Activated naive CD4-positive, alpha-beta T cell treated with anti-CD3 and anti-CD28 coated beads for 36 hours (primary cell): Measurements from ENCODE around the gene CTAG1B. TPM values are rescaled to one million over a fixed set of nuclear protein-coding genes. Genes with fewer than 3 reads are reported as not detected.
"Not testable (repeated sequence)": the region's sequence is repeated elsewhere in the genome, so short reads cannot be mapped to it uniquely, and the experiment has no call there.

Source experiments
- CTCF ChIA-PET: fragments of 350-600 bp; sonication (Branson Sonifier 250); formaldehyde crosslinking; loops from one replicate; lab custom pipeline; 2021; ENCODE audit warnings: antibody characterized with exemption; lab: Charles Lee
- DNase-seq: peaks from one replicate; pipeline ENCODE4 v3.0.0-alpha.2; 2020
- H3K27ac Mint-ChIP-seq: one replicate; pipeline ENCODE4 v1.8.0; 2021; ENCODE audit warnings: mild to moderate bottlenecking, mixed read lengths
- H3K27me3 Mint-ChIP-seq: one replicate; pipeline ENCODE4 v1.8.0; 2021; ENCODE audit warnings: low read depth, mixed read lengths
- H3K36me3 Mint-ChIP-seq: one replicate; pipeline ENCODE4 v1.8.0; 2021; ENCODE audit warnings: low read depth, mixed read lengths
- H3K4me1 Mint-ChIP-seq: one replicate; pipeline ENCODE4 v1.8.0; 2021; ENCODE audit warnings: low read depth, mixed read lengths
- H3K4me3 Mint-ChIP-seq: one replicate; pipeline ENCODE4 v1.8.0; 2021; ENCODE audit warnings: mild to moderate bottlenecking, moderate library complexity, mixed read lengths
- H3K9me3 Mint-ChIP-seq: one replicate; pipeline ENCODE4 v1.8.0; 2021; ENCODE audit warnings: mixed read lengths
- intact Hi-C: fragments of 100-400 bp; cut with micrococcal nuclease; formaldehyde crosslinking; loops from one replicate; pipeline ENCODE4 v1.15.1; 2023
- total RNA-seq, 2 experiments: library from RNA; stranded (reverse); gene quantifications; one replicate each; pipeline ENCODE4 v1.2.3, GENCODE V29; 2021

Gene CTAG1B
- total RNA-seq, 2 experiments from 2014 or later: not detected

DNA sequence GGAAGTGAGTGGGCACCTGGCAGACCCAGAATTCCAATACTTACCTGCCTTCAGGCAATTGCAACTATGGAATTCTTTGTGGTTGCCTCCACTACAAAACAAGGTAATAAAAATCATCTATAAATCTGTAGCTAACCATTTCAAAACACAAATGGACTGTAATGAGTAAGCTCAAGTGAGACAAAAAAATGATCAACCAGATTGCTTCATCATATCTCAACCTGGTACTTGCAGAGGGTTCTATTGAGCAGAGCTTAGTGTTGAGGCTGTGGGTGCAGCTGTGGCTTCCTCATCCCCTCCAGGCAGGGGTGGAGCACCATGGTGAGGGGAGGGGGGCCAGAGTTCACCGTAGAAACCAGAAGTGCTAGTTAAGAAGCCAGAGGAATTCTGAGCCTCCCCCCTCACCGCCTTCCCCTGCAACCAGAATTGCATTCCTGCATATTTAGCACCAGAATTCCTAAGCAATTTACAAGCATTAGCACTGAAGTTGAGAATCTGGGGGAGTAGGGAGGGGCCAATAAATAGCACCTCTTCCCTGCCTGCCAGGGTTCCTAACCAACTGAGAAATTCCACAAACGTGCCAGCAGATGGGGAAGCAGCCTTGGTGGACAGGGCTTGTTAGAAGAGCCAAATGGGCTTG lies 22.7 kb downstream of the CTAG1B start:
- intact Hi-C loops: no loop called here
- H3K9me3 Mint-ChIP-seq: no peaks in the 10 kb centered on the region
- CTCF ChIA-PET: no interaction called here
- no peaks in the 10 kb centered on the region for H3K36me3 Mint-ChIP-seq
- no peak overlapping the region for H3K27ac Mint-ChIP-seq
- no peak overlapping the region for H3K4me3 Mint-ChIP-seq
- no peak for DNase-seq
- no peaks in the 10 kb centered on the region for H3K27me3 Mint-ChIP-seq
- peaks cover 2% of the 10 kb centered on the region for H3K4me1 Mint-ChIP-seq

DNA sequence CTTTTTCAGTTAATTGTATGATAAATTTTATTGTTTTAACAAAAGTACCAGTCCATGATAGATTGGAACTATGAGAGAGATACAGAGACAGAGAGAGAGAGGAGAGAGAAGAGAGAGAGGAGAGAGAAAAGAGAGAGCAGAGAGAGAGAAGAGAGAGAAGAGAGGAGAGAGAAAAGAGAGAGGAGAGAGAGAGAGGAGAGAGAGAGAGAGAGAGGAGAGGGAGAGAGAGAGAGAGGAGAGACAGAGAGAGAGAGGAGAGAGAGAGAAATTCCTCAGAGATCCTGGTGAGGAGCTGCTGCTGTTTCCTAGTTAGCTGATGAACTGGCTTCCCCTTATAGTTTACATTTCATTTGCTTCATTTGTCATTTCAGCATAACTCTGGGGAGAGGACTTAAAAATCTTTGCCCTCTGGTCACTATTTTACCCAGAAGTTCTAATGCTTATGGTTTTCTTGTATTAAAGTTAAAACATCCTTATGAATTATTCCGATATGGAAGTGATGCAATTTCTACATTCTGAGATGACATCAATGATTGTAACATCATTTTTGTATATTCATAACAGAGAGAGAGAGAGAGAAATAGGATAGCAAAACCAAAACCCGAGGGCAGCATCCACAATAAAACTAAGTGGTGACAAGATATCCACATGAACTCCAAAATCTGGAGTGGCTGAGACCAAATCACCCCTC lies 23.4 kb downstream of the CTAG1B start:
- DNase-seq: no peak
- intact Hi-C loops: no loop called here
- CTCF ChIA-PET: no interaction called here
- Mint-ChIP-seq H3K27me3 (no peaks in the 10 kb centered on the region), H3K4me1 (peaks cover 2% of the 10 kb centered on the region), H3K4me3 (no peak overlapping the region), H3K9me3 (no peaks in the 10 kb centered on the region), H3K27ac (no peak overlapping the region), H3K36me3 (no peaks in the 10 kb centered on the region)

DNA sequence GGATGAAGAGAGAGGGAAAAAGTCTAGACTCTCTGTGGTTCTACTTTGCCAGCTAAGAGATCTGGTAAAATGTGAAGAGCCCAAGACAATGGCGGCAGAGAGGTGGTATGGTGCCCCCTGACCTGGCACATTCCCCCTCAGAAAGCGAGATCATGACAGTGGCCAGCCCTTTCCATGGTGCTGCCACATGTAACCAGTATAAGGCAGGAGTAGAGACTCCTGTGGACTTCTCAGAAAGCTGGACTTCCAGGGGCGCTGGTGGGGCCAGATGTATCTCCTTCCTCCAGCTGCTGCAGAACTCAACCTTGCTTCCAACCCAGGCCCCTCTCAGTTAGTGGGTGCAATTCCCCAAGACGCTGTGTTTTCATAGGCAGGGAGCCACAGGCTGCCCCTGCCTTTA lies 24.6 kb downstream of the CTAG1B start:
- no peaks in the 10 kb centered on the region for H3K27me3 Mint-ChIP-seq
- CTCF ChIA-PET: no interaction called here
- no peaks in the 10 kb centered on the region for H3K36me3 Mint-ChIP-seq
- no peaks in the 10 kb centered on the region for H3K9me3 Mint-ChIP-seq
- no peak for DNase-seq
- H3K4me1 Mint-ChIP-seq: no peaks in the 10 kb centered on the region
- no peak overlapping the region for H3K4me3 Mint-ChIP-seq
- intact Hi-C loops: no loop called here
- no peak overlapping the region for H3K27ac Mint-ChIP-seq

DNA sequence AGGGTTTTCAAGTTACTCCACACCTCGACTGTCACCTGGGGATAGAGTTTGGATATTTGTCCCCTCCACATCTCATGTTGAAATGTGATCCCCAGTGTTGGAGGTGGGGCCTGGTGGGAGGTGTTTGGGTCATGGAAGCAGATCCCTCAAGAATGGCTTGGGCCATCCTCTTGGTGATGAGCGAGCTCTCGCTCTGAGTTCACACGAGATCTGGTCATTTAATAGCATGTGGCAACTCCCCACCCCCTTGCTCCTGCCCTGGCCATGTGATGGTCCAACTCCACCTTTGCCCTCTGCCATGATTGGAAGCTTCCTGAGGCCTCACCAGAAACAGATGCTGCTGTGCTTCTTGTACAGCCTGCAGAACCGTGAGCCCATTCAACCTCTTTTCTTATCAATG lies 25.9 kb downstream of the CTAG1B start:
- Mint-ChIP-seq H3K27me3 (no peaks in the 10 kb centered on the region), H3K36me3 (no peaks in the 10 kb centered on the region), H3K4me3 (no peak overlapping the region), H3K4me1 (no peaks in the 10 kb centered on the region), H3K27ac (no peak overlapping the region), H3K9me3 (no peaks in the 10 kb centered on the region)
- CTCF ChIA-PET: no interaction called here
- no peak for DNase-seq
- intact Hi-C loops: no loop called here

DNA sequence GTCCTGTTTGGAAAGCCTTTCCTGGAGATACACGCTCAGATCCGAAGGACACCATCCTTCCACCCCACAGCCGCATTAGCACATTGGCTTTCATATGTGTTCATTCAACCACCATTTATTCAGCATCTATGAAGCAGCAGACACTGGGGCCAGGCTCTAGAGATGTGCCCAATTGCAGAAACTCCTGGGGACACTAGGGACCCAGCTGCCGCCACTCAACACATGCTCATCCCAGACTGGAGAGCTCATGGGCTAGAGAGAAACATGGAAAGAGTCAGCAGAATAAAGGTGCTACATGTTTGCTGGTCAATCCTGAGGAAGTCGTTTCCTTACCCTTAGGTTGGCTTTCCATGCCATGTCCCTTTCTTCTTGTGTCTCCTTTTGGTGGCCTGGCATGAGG lies 26.6 kb downstream of the CTAG1B start:
- H3K4me3 Mint-ChIP-seq: no peak overlapping the region
- no peaks in the 10 kb centered on the region for H3K4me1 Mint-ChIP-seq
- DNase-seq: no peak
- no peaks in the 10 kb centered on the region for H3K36me3 Mint-ChIP-seq
- no peak overlapping the region for H3K27ac Mint-ChIP-seq
- intact Hi-C loops: no loop called here
- no peaks in the 10 kb centered on the region for H3K9me3 Mint-ChIP-seq
- CTCF ChIA-PET: no interaction called here
- H3K27me3 Mint-ChIP-seq: no peaks in the 10 kb centered on the region

DNA sequence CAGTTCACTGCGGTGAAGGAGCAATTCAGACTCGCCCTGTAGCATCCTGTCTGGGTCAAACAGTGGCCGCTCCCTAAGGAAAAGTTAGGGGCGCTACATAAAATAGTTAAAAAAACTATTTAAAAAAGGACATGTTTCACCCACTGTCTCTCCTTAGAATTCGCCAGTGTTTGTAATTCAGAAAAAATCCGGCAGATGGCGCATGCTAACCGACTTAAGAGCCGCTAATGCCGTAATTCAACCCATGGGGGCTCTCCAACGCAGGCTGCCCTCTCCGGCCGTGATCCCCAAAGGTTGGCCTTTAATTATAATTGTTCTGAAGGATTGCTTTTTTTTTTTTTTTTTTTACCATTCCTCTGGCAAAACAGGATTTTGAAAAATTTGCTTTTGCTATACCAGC lies 28.7 kb downstream of the CTAG1B start:
- H3K4me1 Mint-ChIP-seq, H3K4me3 Mint-ChIP-seq, H3K27ac Mint-ChIP-seq, intact Hi-C loops, H3K36me3 Mint-ChIP-seq, H3K27me3 Mint-ChIP-seq, H3K9me3 Mint-ChIP-seq, CTCF ChIA-PET, DNase-seq: not testable (repeated sequence)

DNA sequence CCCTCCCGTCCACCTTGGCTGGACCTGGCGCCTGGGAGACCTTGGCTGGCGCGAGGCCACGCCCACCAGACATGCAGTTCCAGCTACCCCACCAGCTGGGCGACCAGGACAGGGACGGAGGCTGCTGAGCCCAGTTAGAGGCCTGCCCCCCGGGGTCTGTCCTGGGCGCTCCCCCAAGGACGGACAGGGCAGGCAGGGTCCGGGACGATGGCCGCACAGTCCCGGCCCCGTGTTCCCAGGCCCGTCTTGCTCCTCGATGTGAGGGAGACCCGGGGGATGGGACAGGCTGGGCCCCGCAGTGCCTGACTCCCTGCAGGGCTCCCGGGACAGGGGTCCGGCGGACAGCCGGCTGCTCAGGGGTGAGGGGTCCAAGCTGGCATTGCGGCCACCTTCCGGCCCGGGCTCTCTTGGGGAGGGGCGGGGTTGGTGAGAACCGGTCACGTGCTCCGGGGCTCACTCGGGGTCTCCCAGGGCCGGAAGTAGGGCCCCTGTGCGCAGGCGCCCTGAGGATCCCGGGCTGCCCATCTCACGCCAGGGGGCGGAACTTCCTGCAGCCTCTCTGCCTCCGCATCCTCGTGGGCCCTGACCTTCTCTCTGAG lies 34.4 kb downstream of the CTAG1B start, which contains the start of gene CTAG1A:
CTAG1A (plus strand) TSS at position 549 of the 599 bp plus-strand sequence. CDS start 74 bp downstream, outside the sequence.
- H3K36me3 Mint-ChIP-seq, H3K4me3 Mint-ChIP-seq, H3K27ac Mint-ChIP-seq, H3K4me1 Mint-ChIP-seq, DNase-seq, intact Hi-C loops, H3K9me3 Mint-ChIP-seq, H3K27me3 Mint-ChIP-seq, CTCF ChIA-PET: not testable (repeated sequence)

DNA sequence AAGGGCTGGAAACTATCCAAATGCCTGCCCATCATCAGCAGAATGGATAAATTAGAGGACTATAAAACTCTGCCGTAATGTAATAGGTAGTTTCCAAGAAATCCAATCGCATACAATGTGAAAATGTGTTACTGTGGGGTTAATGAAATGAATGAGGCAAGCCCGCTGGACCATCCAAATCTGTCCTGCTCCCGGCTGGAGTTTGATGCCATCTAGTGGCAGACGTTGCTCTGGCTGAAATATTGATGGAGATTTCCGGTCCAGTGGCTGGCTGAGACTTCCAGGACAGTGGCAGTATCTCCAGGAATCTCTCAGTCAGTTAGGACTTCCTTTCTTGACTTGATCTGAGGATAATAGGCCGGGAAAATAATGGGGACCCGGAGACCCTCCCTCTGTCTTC lies 36.1 kb downstream of the CTAG1B start:
- H3K9me3 Mint-ChIP-seq, H3K4me3 Mint-ChIP-seq, H3K27me3 Mint-ChIP-seq, CTCF ChIA-PET, intact Hi-C loops, H3K36me3 Mint-ChIP-seq, H3K27ac Mint-ChIP-seq, H3K4me1 Mint-ChIP-seq, DNase-seq: not testable (repeated sequence)

DNA sequence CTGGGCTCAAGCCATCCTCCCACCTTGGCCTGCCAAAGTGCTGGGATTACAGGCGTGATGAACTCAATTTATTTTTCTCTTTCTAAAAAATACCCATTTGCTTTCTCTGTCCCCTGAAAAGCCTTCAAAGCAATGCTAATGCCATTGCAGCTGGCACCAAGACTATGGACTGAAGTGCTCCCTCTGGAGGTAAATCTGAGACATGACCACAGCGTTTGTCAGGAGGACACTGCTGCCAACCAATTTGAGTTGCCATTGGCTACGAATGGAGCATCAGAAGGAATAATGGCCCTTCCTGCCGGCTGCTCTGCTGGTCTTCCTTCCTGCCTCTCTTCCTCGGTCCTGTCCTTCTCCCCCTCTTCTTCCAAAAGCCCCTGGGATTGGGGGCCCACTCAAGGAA lies 44.0 kb downstream of the CTAG1B start:
- CTCF ChIA-PET, H3K27ac Mint-ChIP-seq, H3K27me3 Mint-ChIP-seq, H3K4me3 Mint-ChIP-seq, intact Hi-C loops, H3K36me3 Mint-ChIP-seq, DNase-seq, H3K4me1 Mint-ChIP-seq, H3K9me3 Mint-ChIP-seq: not testable (repeated sequence)

DNA sequence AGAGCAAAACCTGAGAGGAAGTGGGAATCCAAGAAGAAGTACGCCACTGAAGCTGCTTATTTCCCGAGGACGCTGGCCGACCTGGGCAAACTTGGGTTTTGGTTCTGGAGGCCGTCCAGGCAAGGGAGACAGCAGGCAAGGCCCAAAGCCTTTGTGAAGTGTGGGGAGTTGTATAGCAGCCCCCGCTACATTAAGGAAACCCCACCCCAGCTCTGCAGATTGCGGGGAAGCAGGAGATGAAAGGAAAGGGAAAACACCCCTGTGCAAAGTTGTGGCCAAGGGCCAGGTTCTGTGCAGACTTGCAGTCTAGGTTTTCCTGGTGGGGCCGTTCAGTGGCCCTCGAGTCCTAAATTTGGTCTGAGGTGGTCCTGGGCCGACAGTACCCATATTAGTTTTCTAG lies 46.0 kb downstream of the CTAG1B start:
- DNase-seq, H3K27me3 Mint-ChIP-seq, intact Hi-C loops, H3K4me1 Mint-ChIP-seq, H3K9me3 Mint-ChIP-seq, H3K27ac Mint-ChIP-seq, H3K36me3 Mint-ChIP-seq, CTCF ChIA-PET, H3K4me3 Mint-ChIP-seq: not testable (repeated sequence)

DNA sequence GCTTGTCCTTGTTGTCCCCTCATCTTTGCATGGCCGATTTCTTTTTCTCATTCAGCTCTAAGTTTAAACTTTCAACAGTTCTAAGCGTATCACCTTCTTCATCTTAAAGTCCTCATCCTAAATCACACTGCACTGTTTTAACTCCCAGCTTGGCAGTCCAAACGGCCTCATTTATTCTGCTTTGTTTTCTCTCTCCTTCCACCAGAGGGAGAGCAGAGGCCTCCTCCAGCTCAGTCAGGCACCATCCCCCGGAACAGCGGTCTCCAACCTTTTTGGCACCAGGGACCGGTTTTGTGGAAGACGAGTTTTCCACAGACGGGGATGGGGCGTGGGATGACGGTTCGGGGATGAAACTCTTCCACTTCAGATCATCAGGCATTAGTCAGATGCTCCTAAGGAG lies 48.7 kb downstream of the CTAG1B start:
- H3K36me3 Mint-ChIP-seq, CTCF ChIA-PET: not testable (repeated sequence)

More for the DNA sequence above, 48.7 kb downstream of the CTAG1B start:
- DNase-seq, H3K27ac Mint-ChIP-seq, H3K4me1 Mint-ChIP-seq, H3K9me3 Mint-ChIP-seq, H3K27me3 Mint-ChIP-seq, intact Hi-C loops, H3K4me3 Mint-ChIP-seq: not testable (repeated sequence)
